ENCODE results near the gene ATP4A.

ATP4A gene

GRCh38 chr19:35565016-35565856, 1.8 kb upstream of the ATP4A start:
- DNase-seq (ENCODE audit: low read depth, low spot score) = no peak

- DNase-seq (ENCODE audit: low read depth, low spot score) = no peak
Observed at GRCh38 chr19:35562776-35563175, 682 bp downstream of the ATP4A start.

GRCh38 chr19:35562336-35562735, 1.1 kb downstream of the ATP4A start:
- DNase-seq (ENCODE audit: low read depth, low spot score) = no peak

- DNase-seq (ENCODE audit: low read depth, low spot score) = no peak
Observed at GRCh38 chr19:35561436-35561835, 2.0 kb downstream of the ATP4A start.

- no peak for DNase-seq (ENCODE audit: low read depth, low spot score)
Observed at GRCh38 chr19:35560677-35561076, 2.8 kb downstream of the ATP4A start.

GRCh38 chr19:35560271-35560670, 3.2 kb downstream of the ATP4A start:
- DNase-seq (ENCODE audit: low read depth, low spot score) = no peak

GRCh38 chr19:35559781-35560180, 3.7 kb downstream of the ATP4A start:
- no peak for DNase-seq (ENCODE audit: low read depth, low spot score)

GRCh38 chr19:35559281-35559659, 4.2 kb downstream of the ATP4A start:
- DNase-seq (ENCODE audit: low read depth, low spot score) = no peak

GRCh38 chr19:35558400-35559280, 4.8 kb downstream of the ATP4A start:
- DNase-seq (ENCODE audit: low read depth, low spot score) = no peak

GRCh38 chr19:35557539-35558399, 5.7 kb downstream of the ATP4A start:
- peak; percentile 78 for DNase-seq (ENCODE audit: low read depth, low spot score)

GRCh38 chr19:35556846-35557538, 6.5 kb downstream of the ATP4A start:
- no peak for DNase-seq (ENCODE audit: low read depth, low spot score)

GRCh38 chr19:35556025-35556590, 7.3 kb downstream of the ATP4A start:
- DNase-seq (ENCODE audit: low read depth, low spot score) = no peak

- peak; percentile 46 for DNase-seq (ENCODE audit: low read depth, low spot score)
Observed at GRCh38 chr19:35555301-35556005, 8.0 kb downstream of the ATP4A start.

GRCh38 chr19:35554076-35554475, 9.4 kb downstream of the ATP4A start:
- no peak for DNase-seq (ENCODE audit: low read depth, low spot score)

GRCh38 chr19:35553385-35554000, 10.0 kb downstream of the ATP4A start:
- DNase-seq (ENCODE audit: low read depth, low spot score) = no peak

GRCh38 chr19:35552534-35553384, 10.7 kb downstream of the ATP4A start:
- DNase-seq (ENCODE audit: low read depth, low spot score) = no peak

- no peak for DNase-seq (ENCODE audit: low read depth, low spot score)
Observed at GRCh38 chr19:35551091-35551810, 12.2 kb downstream of the ATP4A start.

- no peak for DNase-seq (ENCODE audit: low read depth, low spot score)
Observed at GRCh38 chr19:35549879-35550523, 13.5 kb downstream of the ATP4A start.
